ENCODE results near the gene ZNF143.
"Not testable (repeated sequence)": the region's sequence is repeated elsewhere in the genome, so short reads cannot be mapped to it uniquely, and the experiment has no call there.

DNA sequence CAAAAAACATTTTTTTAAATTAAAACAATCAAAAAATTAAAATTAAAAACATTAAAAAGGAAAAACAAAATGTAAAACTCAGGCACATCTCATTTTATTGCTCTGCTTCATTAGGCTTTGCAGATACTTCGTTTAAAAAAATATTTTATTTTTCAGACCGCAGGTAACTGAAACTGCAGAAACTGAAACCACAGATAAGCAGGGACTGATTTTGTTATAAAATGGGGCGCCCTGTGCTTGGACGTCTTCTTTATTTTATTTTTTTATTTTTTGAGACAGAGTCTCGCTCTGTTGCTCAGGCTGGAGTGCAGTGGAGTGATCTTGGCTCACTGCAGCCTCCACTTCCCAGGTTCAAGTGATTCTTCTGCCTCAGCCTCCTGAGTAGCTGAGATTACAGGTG is 88.4 kb downstream of the ZNF143 start:
- not testable (repeated sequence) for TF ChIP-seq CTCF (IDR thresholded peaks at IDR 0.05); ZFX (IDR thresholded peaks at IDR 0.05; ENCODE audit: borderline replicate concordance)
